HUES48 (cell line): ENCODE measurements around the gene TRAM2.

Experiments used
- H3K27ac ChIP-seq: one replicate; pipeline ENCODE4 v1.7.0; 2013; ENCODE audit warnings: low read depth, low read length, inconsistent platforms
- H3K27me3 ChIP-seq: 2 replicates; pipeline ENCODE4 v1.6.1; 2013; ENCODE audit warnings: mild to moderate bottlenecking, low read length; ENCODE audit not compliant: control insufficient read depth, insufficient read depth
- H3K36me3 ChIP-seq: 2 replicates; pipeline ENCODE4 v1.6.1; 2013; ENCODE audit warnings: low read length; ENCODE audit not compliant: control insufficient read depth, insufficient read depth
- H3K4me1 ChIP-seq: 2 replicates; pipeline ENCODE4 v1.6.1; 2013; ENCODE audit warnings: mild to moderate bottlenecking, low read length; ENCODE audit not compliant: control insufficient read depth, insufficient read depth
- H3K4me3 ChIP-seq: 2 replicates; pipeline ENCODE4 v1.5.1; 2013; ENCODE audit warnings: mild to moderate bottlenecking, low read depth, low read length
- H3K9ac ChIP-seq: 2 replicates; pipeline ENCODE4 v1.6.1; 2013; ENCODE audit warnings: mild to moderate bottlenecking, low read depth, low read length, moderate library complexity
- H3K9me3 ChIP-seq: 2 replicates; pipeline ENCODE4 v1.6.1; 2013; ENCODE audit warnings: low read length; ENCODE audit not compliant: control insufficient read depth, insufficient read depth

The TRAM2 gene

GRCh38 chr6:52577778-52578463 lies 1.1 kb upstream of the TRAM2 start:
- Histone ChIP-seq H3K4me3 (peak overlapping the region; percentile 74), H3K36me3 (no peaks in the 10 kb centered on the region), H3K9ac (peak overlapping the region; percentile 91), H3K9me3 (no peaks in the 10 kb centered on the region), H3K27ac (peak overlapping the region; percentile 97), H3K27me3 (no peaks in the 10 kb centered on the region), H3K4me1 (peaks cover 28% of the 10 kb centered on the region)

GRCh38 chr6:52576392-52577021 lies 353 bp downstream of the TRAM2 start:
- Histone ChIP-seq H3K4me1 (peaks cover 34% of the 10 kb centered on the region), H3K27ac (peak overlapping the region; percentile 85), H3K27me3 (no peaks in the 10 kb centered on the region), H3K36me3 (no peaks in the 10 kb centered on the region), H3K4me3 (peak overlapping the region; percentile 79), H3K9me3 (no peaks in the 10 kb centered on the region), H3K9ac (peak overlapping the region; percentile 70)

- H3K9ac ChIP-seq, result peak overlapping the region; percentile 70; the same call in 1 of the 2 replicates
- no peaks in the 10 kb centered on the region for H3K9me3 ChIP-seq
- H3K27ac ChIP-seq, result no peak overlapping the region
- H3K4me1 ChIP-seq, result peaks cover 38% of the 10 kb centered on the region
- no peaks in the 10 kb centered on the region for H3K36me3 ChIP-seq
- peak overlapping the region; percentile 79 for H3K4me3 ChIP-seq
- H3K27me3 ChIP-seq, result no peaks in the 10 kb centered on the region
Observed at GRCh38 chr6:52576054-52576391, 837 bp downstream of the TRAM2 start.

GRCh38 chr6:52575502-52575892 lies 1.4 kb downstream of the TRAM2 start:
- Histone ChIP-seq H3K36me3 (no peaks in the 10 kb centered on the region), H3K9ac (no peak overlapping the region), H3K27me3 (no peaks in the 10 kb centered on the region), H3K27ac (no peak overlapping the region), H3K4me1 (peaks cover 41% of the 10 kb centered on the region), H3K4me3 (peak overlapping the region; percentile 79), H3K9me3 (no peaks in the 10 kb centered on the region)

GRCh38 chr6:52574709-52575501 lies 2.0 kb downstream of the TRAM2 start:
- Histone ChIP-seq H3K27ac (no peak overlapping the region), H3K9me3 (no peaks in the 10 kb centered on the region), H3K9ac (no peak overlapping the region), H3K4me1 (peaks cover 47% of the 10 kb centered on the region), H3K4me3 (peak overlapping the region; percentile 79), H3K27me3 (no peaks in the 10 kb centered on the region), H3K36me3 (no peaks in the 10 kb centered on the region)

- Histone ChIP-seq H3K4me3 (peak overlapping the region; percentile 28; the same call in 1 of the 2 replicates), H3K36me3 (no peaks in the 10 kb centered on the region), H3K9me3 (no peaks in the 10 kb centered on the region), H3K27ac (peak overlapping the region; percentile 43), H3K27me3 (no peaks in the 10 kb centered on the region), H3K9ac (no peak overlapping the region; the same call in 1 of the 2 replicates), H3K4me1 (peaks cover 57% of the 10 kb centered on the region)
Observed at GRCh38 chr6:52573295-52573694, 3.6 kb downstream of the TRAM2 start.

- Histone ChIP-seq H3K27me3 (no peaks in the 10 kb centered on the region), H3K9me3 (no peaks in the 10 kb centered on the region), H3K9ac (no peak overlapping the region), H3K4me1 (peaks cover 55% of the 10 kb centered on the region), H3K4me3 (no peak overlapping the region), H3K36me3 (no peaks in the 10 kb centered on the region), H3K27ac (no peak overlapping the region)
Observed at GRCh38 chr6:52572536-52572935, 4.3 kb downstream of the TRAM2 start.

- H3K9me3 ChIP-seq, result no peaks in the 10 kb centered on the region
- H3K36me3 ChIP-seq, result no peaks in the 10 kb centered on the region
- no peak overlapping the region for H3K27ac ChIP-seq
- no peak overlapping the region for H3K4me3 ChIP-seq
- H3K27me3 ChIP-seq, result no peaks in the 10 kb centered on the region
- H3K4me1 ChIP-seq, result peaks cover 63% of the 10 kb centered on the region
- no peak overlapping the region for H3K9ac ChIP-seq
Observed at GRCh38 chr6:52571099-52571755, 5.6 kb downstream of the TRAM2 start.

- peak overlapping the region; percentile 55 for H3K27ac ChIP-seq
- no peaks in the 10 kb centered on the region for H3K9me3 ChIP-seq
- no peaks in the 10 kb centered on the region for H3K36me3 ChIP-seq
- H3K9ac ChIP-seq, result no peak overlapping the region
- no peak overlapping the region for H3K4me3 ChIP-seq
- no peaks in the 10 kb centered on the region for H3K27me3 ChIP-seq
- H3K4me1 ChIP-seq, result peaks cover 55% of the 10 kb centered on the region
Observed at GRCh38 chr6:52570291-52570700, 6.6 kb downstream of the TRAM2 start.

- Histone ChIP-seq H3K9ac (no peak overlapping the region), H3K27ac (no peak overlapping the region), H3K27me3 (no peaks in the 10 kb centered on the region), H3K36me3 (no peaks in the 10 kb centered on the region), H3K4me1 (peaks cover 43% of the 10 kb centered on the region), H3K9me3 (no peaks in the 10 kb centered on the region), H3K4me3 (no peak overlapping the region)
Observed at GRCh38 chr6:52568320-52568719, 8.5 kb downstream of the TRAM2 start.
